Mesenchymal stem cell (in vitro differentiated cells and primary cell): ENCODE results near the gene SSC4D.

Experiments
- DNase-seq: peaks from one replicate; pipeline ENCODE4 v3.0.0-alpha.2; 2013
- H2AFZ ChIP-seq: one replicate; pipeline ENCODE4 v1.6.1; 2013; ENCODE audit warnings: low read depth, mild to moderate bottlenecking, control low read depth, inconsistent platforms, low read length, moderate library complexity
- H2AK5ac ChIP-seq: 2 replicates; pipeline ENCODE4 v1.6.1; 2013; ENCODE audit warnings: low read length, moderate library complexity, mild to moderate bottlenecking, inconsistent platforms; ENCODE audit not compliant: severe bottlenecking
- H2BK120ac ChIP-seq: one replicate; pipeline ENCODE4 v1.6.1; 2013; ENCODE audit warnings: low read depth, mild to moderate bottlenecking, inconsistent platforms, low read length, moderate library complexity
- H2BK12ac ChIP-seq, 2 experiments: one replicate each; pipeline ENCODE4 v1.6.1; 2013; ENCODE audit warnings: inconsistent platforms in 2 of 2, low read length in 2 of 2, mild to moderate bottlenecking in 2 of 2, moderate library complexity in 2 of 2, control low read depth in 1 of 2
- H2BK15ac ChIP-seq: one replicate; pipeline ENCODE4 v1.6.1; 2013; ENCODE audit warnings: mild to moderate bottlenecking, low read depth, inconsistent platforms; ENCODE audit not compliant: poor library complexity, severe bottlenecking
- H2BK5ac ChIP-seq: 2 replicates; pipeline ENCODE4 v1.6.1; 2013; ENCODE audit warnings: low read depth, mild to moderate bottlenecking, low read length, control low read depth, inconsistent platforms; ENCODE audit not compliant: poor library complexity, severe bottlenecking
- H3K14ac ChIP-seq, 2 experiments: one replicate each; pipeline ENCODE4 v1.6.1; 2013; ENCODE audit warnings: inconsistent platforms in 2 of 2, low read length in 2 of 2, control low read depth in 1 of 2, mild to moderate bottlenecking in 1 of 2, moderate library complexity in 1 of 2
- H3K18ac ChIP-seq, 2 experiments: one replicate each; pipeline ENCODE4 v1.6.1; 2013; ENCODE audit warnings: inconsistent platforms in 2 of 2, low read length in 2 of 2, control low read depth in 1 of 2, low read depth in 1 of 2, mild to moderate bottlenecking in 1 of 2
- H3K23ac ChIP-seq, 2 experiments: one replicate each; pipeline ENCODE4 v1.6.1; 2013; ENCODE audit warnings: inconsistent platforms in 2 of 2, low read length in 2 of 2, mild to moderate bottlenecking in 2 of 2, moderate library complexity in 2 of 2, control low read depth in 1 of 2
- H3K27ac ChIP-seq: 2 replicates; pipeline ENCODE4 v1.5.1; 2013; ENCODE audit warnings: mild to moderate bottlenecking, moderate library complexity, low read length, control low read depth, inconsistent platforms; ENCODE audit not compliant: poor library complexity, severe bottlenecking
- H3K27me3 ChIP-seq, 2 experiments: 2 replicates each; pipeline versions ENCODE4 v1.6.1 to v1.7.0; 2013; ENCODE audit warnings: low read length in 2 of 2, mild to moderate bottlenecking in 2 of 2, moderate library complexity in 2 of 2, control low read depth in 1 of 2, inconsistent platforms in 1 of 2; ENCODE audit not compliant: control insufficient read depth in 1 of 2, insufficient read depth in 1 of 2
- H3K36me3 ChIP-seq, 2 experiments: 2 replicates each; pipeline versions ENCODE4 v1.6.1 to v1.7.0; 2013; ENCODE audit warnings: low read length in 2 of 2, control low read depth in 1 of 2, inconsistent platforms in 1 of 2, low read depth in 1 of 2, mild to moderate bottlenecking in 1 of 2; ENCODE audit not compliant: insufficient read depth in 2 of 2, control insufficient read depth in 1 of 2
- H3K4ac ChIP-seq, 2 experiments: one replicate each; pipeline ENCODE4 v1.6.1; 2013; ENCODE audit warnings: inconsistent platforms in 2 of 2, low read length in 2 of 2, mild to moderate bottlenecking in 2 of 2, moderate library complexity in 2 of 2, control low read depth in 1 of 2, low read depth in 1 of 2
- H3K4me1 ChIP-seq: 2 replicates; pipeline ENCODE4 v1.6.1; 2013; ENCODE audit warnings: low read depth, low read length, control low read depth; ENCODE audit not compliant: control insufficient read depth, insufficient read depth
- H3K4me2 ChIP-seq: 2 replicates; pipeline ENCODE4 v1.6.1; 2013; ENCODE audit warnings: low read length, mild to moderate bottlenecking, inconsistent platforms; ENCODE audit not compliant: poor library complexity, severe bottlenecking
- H3K4me3 ChIP-seq, 2 experiments: 2 replicates each; pipeline versions ENCODE4 v1.5.1 to v1.7.0; 2013; ENCODE audit warnings: low read length in 2 of 2, mild to moderate bottlenecking in 2 of 2, control low read depth in 1 of 2, low read depth in 1 of 2; ENCODE audit not compliant: insufficient read depth in 1 of 2
- H3K79me1 ChIP-seq: replicated peaks from 2 replicates; pipeline ENCODE4 v1.6.1; 2013; ENCODE audit warnings: mild to moderate bottlenecking, control low read depth, low read length, inconsistent platforms; ENCODE audit not compliant: poor library complexity, severe bottlenecking
- H3K9ac ChIP-seq: 2 replicates; pipeline ENCODE4 v1.7.0; 2013; ENCODE audit warnings: mild to moderate bottlenecking, low read length, moderate library complexity
- H3K9me3 ChIP-seq: 2 replicates; pipeline ENCODE4 v1.7.0; 2013; ENCODE audit warnings: mild to moderate bottlenecking, low read length; ENCODE audit not compliant: control insufficient read depth
- H4K8ac ChIP-seq: one replicate; pipeline ENCODE4 v1.6.1; 2013; ENCODE audit warnings: inconsistent platforms, mild to moderate bottlenecking, low read length, moderate library complexity
- H4K91ac ChIP-seq: one replicate; pipeline ENCODE4 v1.6.1; 2013; ENCODE audit warnings: mild to moderate bottlenecking, low read length, inconsistent platforms
- WGBS: methylation state at CpG from one replicate; pipeline ENCODE4 v1.1.7; 2013; ENCODE audit warnings: mixed read lengths; 5-methylcytosine and 5-hydroxymethylcytosine counted together

The SSC4D gene

GRCh38 chr7:76408121-76408560, 1.4 kb downstream of the SSC4D start:
- Histone ChIP-seq H2AFZ (no peak overlapping the region), H2BK120ac (no peak overlapping the region), H3K4me2 (no peak overlapping the region), H2BK5ac (no peak overlapping the region), H3K9ac (no peak overlapping the region), H3K23ac (no peak overlapping the region), H3K27me3 (peaks cover 0 to 12% of the 10 kb centered on the region in 2 experiments), H3K79me1 (no peaks in the 10 kb centered on the region), H3K9me3 (no peaks in the 10 kb centered on the region), H2AK5ac (no peak overlapping the region), H3K4ac (no peak overlapping the region), H3K4me3 (no peak overlapping the region), H3K18ac (no peak overlapping the region), H3K27ac (no peak overlapping the region), H4K91ac (no peak overlapping the region), H2BK15ac (no peak overlapping the region), H2BK12ac (no peak overlapping the region), H3K4me1 (peaks cover 2% of the 10 kb centered on the region), H3K36me3 (no peaks in the 10 kb centered on the region), H3K14ac (no peak overlapping the region), H4K8ac (no peak overlapping the region)
- no peak for DNase-seq

- no peak for DNase-seq
- Histone ChIP-seq H3K18ac (no peak overlapping the region), H3K4me2 (no peak overlapping the region), H2BK12ac (no peak overlapping the region), H3K4me1 (peaks cover 2% of the 10 kb centered on the region), H2BK120ac (no peak overlapping the region), H2BK15ac (no peak overlapping the region), H3K9me3 (no peaks in the 10 kb centered on the region), H4K91ac (no peak overlapping the region), H3K4ac (no peak overlapping the region), H4K8ac (no peak overlapping the region), H2BK5ac (no peak overlapping the region), H3K4me3 (no peak overlapping the region), H3K23ac (no peak overlapping the region), H3K27ac (no peak overlapping the region), H3K14ac (no peak overlapping the region), H2AK5ac (no peak overlapping the region), H3K79me1 (no peaks in the 10 kb centered on the region), H3K9ac (no peak overlapping the region), H2AFZ (no peak overlapping the region), H3K27me3 (peaks cover 0 to 12% of the 10 kb centered on the region in 2 experiments), H3K36me3 (no peaks in the 10 kb centered on the region)
- WGBS = 74% methylated on average over 2 of the region's 4 CpGs
Observed at GRCh38 chr7:76407718-76408117, 1.8 kb downstream of the SSC4D start.

GRCh38 chr7:76405738-76406137, 3.8 kb downstream of the SSC4D start:
- Histone ChIP-seq H3K4me2 (no peak overlapping the region), H3K9ac (no peak overlapping the region), H3K18ac (no peak overlapping the region), H2BK120ac (no peak overlapping the region), H3K36me3 (no peaks in the 10 kb centered on the region), H2BK15ac (no peak overlapping the region), H3K27ac (no peak overlapping the region), H4K91ac (no peak overlapping the region), H3K4ac (no peak overlapping the region), H2AFZ (no peak overlapping the region), H3K14ac (no peak overlapping the region), H3K4me3 (no peak overlapping the region), H3K27me3 (peaks cover 0 to 8% of the 10 kb centered on the region in 2 experiments), H4K8ac (no peak overlapping the region), H3K23ac (no peak overlapping the region), H3K9me3 (no peaks in the 10 kb centered on the region), H3K4me1 (peaks cover 2% of the 10 kb centered on the region), H3K79me1 (no peaks in the 10 kb centered on the region), H2BK5ac (no peak overlapping the region), H2AK5ac (no peak overlapping the region), H2BK12ac (no peak overlapping the region)
- 87% methylated on average over 8 of the region's 9 CpGs for WGBS
- no peak for DNase-seq

- Histone ChIP-seq H3K9ac (no peak overlapping the region), H3K23ac (no peak overlapping the region), H3K4me2 (no peak overlapping the region), H3K4me1 (no peaks in the 10 kb centered on the region), H3K14ac (no peak overlapping the region), H3K36me3 (no peaks in the 10 kb centered on the region), H2AFZ (no peak overlapping the region), H3K79me1 (no peaks in the 10 kb centered on the region), H4K91ac (no peak overlapping the region), H2BK5ac (no peak overlapping the region), H3K4me3 (no peak overlapping the region), H2BK120ac (no peak overlapping the region), H3K27me3 (peaks cover 0 to 4% of the 10 kb centered on the region in 2 experiments), H2BK15ac (no peak overlapping the region), H3K4ac (no peak overlapping the region), H4K8ac (no peak overlapping the region), H2BK12ac (no peak overlapping the region), H2AK5ac (no peak overlapping the region), H3K18ac (no peak overlapping the region), H3K27ac (no peak overlapping the region), H3K9me3 (no peaks in the 10 kb centered on the region)
- 90% methylated on average over 8 of the region's 10 CpGs for WGBS
- no peak for DNase-seq
Observed at GRCh38 chr7:76403780-76404494, 5.6 kb downstream of the SSC4D start.
